HUES64 (cell line): Measurements from ENCODE around the gene TCTN3.

Experiments
- H3K27ac ChIP-seq: 2 replicates; pipeline ENCODE4 v1.7.0; 2013; ENCODE audit warnings: low read depth, low read length, inconsistent platforms
- H3K27me3 ChIP-seq: 2 replicates; pipeline ENCODE4 v1.6.1; 2013; ENCODE audit warnings: mild to moderate bottlenecking, low read length; ENCODE audit not compliant: insufficient read depth
- H3K36me3 ChIP-seq: 2 replicates; pipeline ENCODE4 v1.6.1; 2013; ENCODE audit warnings: mild to moderate bottlenecking, low read length; ENCODE audit not compliant: insufficient read depth
- H3K4me1 ChIP-seq: 2 replicates; pipeline ENCODE4 v1.6.1; 2013; ENCODE audit warnings: mild to moderate bottlenecking, low read length, moderate library complexity; ENCODE audit not compliant: insufficient read depth
- H3K4me3 ChIP-seq: 2 replicates; pipeline ENCODE4 v1.5.1; 2013; ENCODE audit warnings: mild to moderate bottlenecking, low read length, moderate library complexity
- H3K9ac ChIP-seq: 2 replicates; pipeline ENCODE4 v1.6.1; 2013; ENCODE audit warnings: mild to moderate bottlenecking, low read depth, low read length
- H3K9me3 ChIP-seq: 2 replicates; pipeline ENCODE4 v1.6.1; 2013; ENCODE audit warnings: low read depth, low read length; ENCODE audit not compliant: insufficient read depth
- WGBS: fragments of 150-250, 120-280 bp; methylation state at CpG from one replicate; pipeline ENCODE4 v1.1.7; 2013; ENCODE audit warnings: missing lambda C conversion rate; 5-methylcytosine and 5-hydroxymethylcytosine counted together

Gene TCTN3

GRCh38 chr10:95653895-95654294 is 39.8 kb downstream of the TCTN3 start:
- peaks cover 4% of the 10 kb centered on the region; the same call in 1 of the 2 replicates for H3K9me3 ChIP-seq
- no peak overlapping the region for H3K27ac ChIP-seq
- 90% methylated on average over 5 of the region's 5 CpGs for WGBS
- peaks cover 15% of the 10 kb centered on the region for H3K4me1 ChIP-seq
- H3K27me3 ChIP-seq: no peaks in the 10 kb centered on the region
- no peak overlapping the region for H3K4me3 ChIP-seq
- no peak overlapping the region for H3K9ac ChIP-seq
- H3K36me3 ChIP-seq: peaks cover 45% of the 10 kb centered on the region

DNA sequence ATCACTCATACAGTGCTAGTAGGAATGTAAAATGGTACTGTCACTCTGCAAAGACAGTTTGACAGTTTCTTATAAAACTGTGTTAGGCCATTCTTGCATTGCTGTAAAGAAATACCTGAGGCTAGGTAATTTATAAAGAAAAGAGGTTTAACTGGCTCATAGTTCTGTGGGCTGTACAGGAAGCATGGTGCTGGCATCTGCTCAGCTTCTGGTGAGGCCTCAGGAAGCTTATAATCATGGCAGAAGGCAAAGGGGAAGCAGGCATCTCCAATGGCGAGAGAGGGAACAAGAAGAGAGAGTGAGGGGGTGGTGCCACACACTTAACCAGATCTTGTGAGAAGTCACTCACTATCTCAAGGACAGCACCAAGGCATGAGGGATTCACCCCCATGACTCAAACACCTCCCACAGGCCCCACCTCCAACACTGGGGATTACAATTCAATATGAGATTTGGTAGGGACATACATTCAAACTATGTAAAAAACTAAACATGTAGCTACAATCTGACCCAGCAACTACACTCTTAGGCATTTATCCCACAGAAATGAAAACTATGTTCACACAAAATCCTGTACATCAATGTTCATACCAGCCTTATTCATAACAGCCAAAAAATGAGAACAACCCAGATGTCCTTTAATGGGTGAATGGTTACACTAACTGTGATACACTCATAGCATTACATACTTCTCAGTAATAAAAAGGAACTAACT is 42.2 kb downstream of the TCTN3 start:
- peaks cover 69% of the 10 kb centered on the region for H3K36me3 ChIP-seq
- no peak overlapping the region for H3K9ac ChIP-seq
- H3K9me3 ChIP-seq: peaks cover 4% of the 10 kb centered on the region; the same call in 1 of the 2 replicates
- H3K27ac ChIP-seq: no peak overlapping the region
- H3K4me3 ChIP-seq: no peak overlapping the region
- 88% methylated on average over 1 of the region's 1 CpG for WGBS
- peaks cover 15% of the 10 kb centered on the region for H3K4me1 ChIP-seq
- no peaks in the 10 kb centered on the region for H3K27me3 ChIP-seq

DNA sequence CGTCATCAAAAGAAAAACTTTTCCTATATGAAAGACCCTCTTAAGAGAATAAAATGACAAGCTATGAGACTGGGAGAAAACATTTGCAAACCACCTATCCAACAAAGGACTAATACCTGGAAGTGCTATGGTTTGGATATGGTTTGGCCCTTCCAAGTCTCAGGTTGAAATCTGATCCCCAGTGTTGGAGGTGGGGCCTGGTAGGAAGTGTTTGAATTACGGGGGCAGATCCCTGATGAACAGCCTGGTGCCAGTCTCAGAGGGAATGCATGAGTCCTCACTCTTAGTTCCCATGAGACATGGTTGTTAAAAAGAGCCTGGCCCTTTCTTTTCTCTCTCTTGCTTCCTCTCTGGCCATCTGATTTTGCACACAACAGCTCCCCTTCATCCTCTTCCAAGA is 43.5 kb downstream of the TCTN3 start:
- H3K4me3 ChIP-seq: no peak overlapping the region
- H3K27ac ChIP-seq: no peak overlapping the region
- peaks cover 81% of the 10 kb centered on the region for H3K36me3 ChIP-seq
- peaks cover 14% of the 10 kb centered on the region for H3K4me1 ChIP-seq
- H3K9ac ChIP-seq: no peak overlapping the region
- peaks cover 4% of the 10 kb centered on the region; the same call in 1 of the 2 replicates for H3K9me3 ChIP-seq
- WGBS: 83% methylated on average over 2 of the region's 2 CpGs
- H3K27me3 ChIP-seq: no peaks in the 10 kb centered on the region

GRCh38 chr10:95648138-95648537 is 45.6 kb downstream of the TCTN3 start:
- Histone ChIP-seq H3K4me1 (peaks cover 8% of the 10 kb centered on the region), H3K9me3 (peaks cover 4% of the 10 kb centered on the region; the same call in 1 of the 2 replicates), H3K36me3 (peaks cover 88% of the 10 kb centered on the region), H3K4me3 (no peak overlapping the region), H3K27me3 (no peaks in the 10 kb centered on the region), H3K27ac (no peak overlapping the region), H3K9ac (no peak overlapping the region)
- 100% methylated on average over 1 of the region's 1 CpG for WGBS

- H3K4me1 ChIP-seq: peaks cover 8% of the 10 kb centered on the region
- 85% methylated on average over 1 of the region's 1 CpG for WGBS
- H3K27me3 ChIP-seq: no peaks in the 10 kb centered on the region
- no peak overlapping the region for H3K4me3 ChIP-seq
- H3K36me3 ChIP-seq: peaks cover 88% of the 10 kb centered on the region
- H3K9ac ChIP-seq: no peak overlapping the region
- H3K27ac ChIP-seq: no peak overlapping the region
- H3K9me3 ChIP-seq: no peaks in the 10 kb centered on the region
Observed at GRCh38 chr10:95646160-95646559, 47.6 kb downstream of the TCTN3 start.

DNA sequence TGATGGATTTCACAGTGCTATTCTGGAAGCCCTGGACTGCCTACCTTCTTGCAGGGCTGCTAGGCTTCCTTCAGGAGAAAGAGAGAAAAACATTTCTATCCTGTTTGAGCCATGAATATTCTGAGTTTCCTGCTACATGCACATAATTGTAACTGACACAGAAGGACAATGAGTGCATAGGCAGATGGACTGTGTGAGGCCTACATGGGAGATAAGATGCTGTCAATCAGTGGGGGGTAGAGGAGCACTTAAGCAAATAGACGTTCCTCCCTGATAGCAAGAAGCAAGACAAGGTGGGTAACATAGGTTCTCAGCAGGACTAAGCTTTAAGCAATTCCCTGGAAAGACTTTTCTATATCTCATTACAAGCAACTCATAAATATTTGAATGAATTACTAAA is 48.8 kb downstream of the TCTN3 start:
- H3K4me3 ChIP-seq: no peak overlapping the region
- 0 out of 2 replicates have a peak overlapping the region, but pooled peaks have one; percentile 19 for H3K9ac ChIP-seq
- 67% methylated on average over 1 of the region's 1 CpG for WGBS
- no peak overlapping the region for H3K27ac ChIP-seq
- H3K27me3 ChIP-seq: no peaks in the 10 kb centered on the region
- no peaks in the 10 kb centered on the region for H3K9me3 ChIP-seq
- peaks cover 88% of the 10 kb centered on the region for H3K36me3 ChIP-seq
- H3K4me1 ChIP-seq: 0 out of 2 replicates have a peak, but pooled peaks cover under 1% of the 10 kb centered on the region

GRCh38 chr10:95640891-95641315 is 52.8 kb downstream of the TCTN3 start:
- Histone ChIP-seq H3K27me3 (no peaks in the 10 kb centered on the region), H3K4me3 (no peak overlapping the region), H3K27ac (no peak overlapping the region), H3K4me1 (no peaks in the 10 kb centered on the region), H3K36me3 (peaks cover 92% of the 10 kb centered on the region), H3K9me3 (no peaks in the 10 kb centered on the region), H3K9ac (no peak overlapping the region)
- WGBS: 95% methylated on average over 1 of the region's 1 CpG

- Histone ChIP-seq H3K9me3 (no peaks in the 10 kb centered on the region), H3K36me3 (peaks cover 98% of the 10 kb centered on the region), H3K4me3 (no peak overlapping the region), H3K4me1 (no peaks in the 10 kb centered on the region), H3K27ac (no peak overlapping the region), H3K27me3 (no peaks in the 10 kb centered on the region), H3K9ac (no peak overlapping the region)
- 98% methylated on average over 4 of the region's 4 CpGs for WGBS
Observed at GRCh38 chr10:95637911-95638310, 55.8 kb downstream of the TCTN3 start.

- Histone ChIP-seq H3K9ac (no peak overlapping the region), H3K4me3 (no peak overlapping the region), H3K36me3 (peaks cover 98% of the 10 kb centered on the region), H3K4me1 (no peaks in the 10 kb centered on the region), H3K27ac (no peak overlapping the region), H3K27me3 (no peaks in the 10 kb centered on the region), H3K9me3 (no peaks in the 10 kb centered on the region)
- 96% methylated on average over 10 of the region's 10 CpGs for WGBS
Observed at GRCh38 chr10:95637140-95637539, 56.6 kb downstream of the TCTN3 start.

- 87% methylated on average over 2 of the region's 2 CpGs for WGBS
- Histone ChIP-seq H3K27ac (no peak overlapping the region), H3K9ac (no peak overlapping the region), H3K4me3 (no peak overlapping the region), H3K9me3 (no peaks in the 10 kb centered on the region), H3K27me3 (no peaks in the 10 kb centered on the region), H3K4me1 (no peaks in the 10 kb centered on the region), H3K36me3 (peaks cover 97% of the 10 kb centered on the region)
Observed at GRCh38 chr10:95635319-95635733, 58.4 kb downstream of the TCTN3 start.

DNA sequence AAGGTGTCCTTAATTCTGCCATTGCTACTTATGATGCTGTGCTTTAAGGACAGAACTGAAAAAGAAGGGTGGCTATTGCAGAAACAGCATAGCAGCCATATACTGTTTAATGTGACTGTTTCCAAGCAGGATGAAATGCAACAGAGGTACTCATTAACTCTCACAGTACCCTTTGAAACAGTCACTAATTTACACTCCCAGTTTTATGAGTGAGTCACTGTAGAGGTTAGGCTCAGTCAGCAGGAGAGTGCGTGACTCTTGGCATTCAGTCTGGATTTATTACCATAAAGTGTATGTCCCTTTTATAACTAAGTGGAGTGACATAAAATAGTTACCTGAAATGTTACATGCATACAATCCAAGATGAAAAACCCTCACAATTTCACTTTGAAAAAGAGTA is 64.9 kb downstream of the TCTN3 start:
- Histone ChIP-seq H3K9me3 (no peaks in the 10 kb centered on the region), H3K27ac (no peak overlapping the region), H3K4me3 (no peak overlapping the region), H3K4me1 (no peaks in the 10 kb centered on the region), H3K36me3 (peaks cover 97% of the 10 kb centered on the region), H3K9ac (no peak overlapping the region), H3K27me3 (no peaks in the 10 kb centered on the region)
- 92% methylated on average over 1 of the region's 1 CpG for WGBS
